GM19023 (cell line): ENCODE data around the gene TCP10L.
"Not testable (repeated sequence)": the region's sequence is repeated elsewhere in the genome, so short reads cannot be mapped to it uniquely, and the experiment has no call there.

Experiments
- ATAC-seq: cut with Tn5 transposase; IDR thresholded peaks from one replicate; pipeline ENCODE4 v1.9.1; 2021; ENCODE audit warnings: mild to moderate bottlenecking, moderate library complexity; ENCODE audit not compliant: unreplicated experiment

TCP10L gene

GRCh38 chr21:32559006-32559610 is 26.2 kb downstream of the TCP10L start:
- ATAC-seq = no peak

GRCh38 chr21:32558106-32558505 is 27.2 kb downstream of the TCP10L start:
- no peak for ATAC-seq

- no peak for ATAC-seq
These were observed 30.3 kb downstream of the TCP10L start for GRCh38 chr21:32554832-32555638.

- ATAC-seq = no peak
These were observed 35.4 kb downstream of the TCP10L start for GRCh38 chr21:32549886-32550285.

GRCh38 chr21:32549440-32549839 is 35.9 kb downstream of the TCP10L start:
- ATAC-seq = no peak

GRCh38 chr21:32548978-32549377 is 36.3 kb downstream of the TCP10L start:
- ATAC-seq = no peak

- no peak for ATAC-seq
These were observed 38.3 kb downstream of the TCP10L start for GRCh38 chr21:32547018-32547417.

- no peak for ATAC-seq
These were observed 39.3 kb downstream of the TCP10L start for GRCh38 chr21:32545948-32546441.

GRCh38 chr21:32544697-32545096 is 40.6 kb downstream of the TCP10L start:
- no peak for ATAC-seq

- no peak for ATAC-seq
These were observed 41.3 kb downstream of the TCP10L start for GRCh38 chr21:32543975-32544374.

- ATAC-seq = not testable (repeated sequence)
These were observed 42.3 kb downstream of the TCP10L start for GRCh38 chr21:32543056-32543455.

- ATAC-seq = no peak
These were observed 45.9 kb downstream of the TCP10L start for GRCh38 chr21:32539378-32539777.

- no peak for ATAC-seq
These were observed 47.1 kb downstream of the TCP10L start for GRCh38 chr21:32538147-32538792.

GRCh38 chr21:32537569-32537881 is 47.8 kb downstream of the TCP10L start:
- no peak for ATAC-seq

GRCh38 chr21:32535612-32536011 is 49.7 kb downstream of the TCP10L start:
- ATAC-seq = no peak

- ATAC-seq = no peak
These were observed 51.2 kb downstream of the TCP10L start for GRCh38 chr21:32534113-32534512.

GRCh38 chr21:32533611-32534010 is 51.7 kb downstream of the TCP10L start:
- no peak for ATAC-seq

GRCh38 chr21:32533053-32533452 is 52.3 kb downstream of the TCP10L start:
- no peak for ATAC-seq

- no peak for ATAC-seq
These were observed 52.7 kb downstream of the TCP10L start for GRCh38 chr21:32532636-32533035.

- ATAC-seq = not testable (repeated sequence)
These were observed 53.8 kb downstream of the TCP10L start for GRCh38 chr21:32531561-32531960.

GRCh38 chr21:32530809-32531208 is 54.5 kb downstream of the TCP10L start:
- ATAC-seq = not testable (repeated sequence)

- no peak for ATAC-seq
These were observed 55.6 kb downstream of the TCP10L start for GRCh38 chr21:32529679-32530078.
